Erythroblast (primary cell): ENCODE measurements around the gene SOST.

ENCODE experiments used
- DNase-seq, 2 experiments: peaks; one replicate each; lab custom pipeline; 2025; lab: John Stamatoyannopoulos, UW
- GATA1 ChIP-seq: IDR thresholded peaks from 2 replicates; pipeline ENCODE4 v1.6.1; 2011; ENCODE audit warnings: low read depth, mild to moderate bottlenecking, control low read depth, low read length, moderate library complexity
- POLR2A ChIP-seq: IDR thresholded peaks from 2 replicates; pipeline ENCODE4 v1.6.1; 2011; ENCODE audit warnings: mild to moderate bottlenecking, low read length

SOST gene

GRCh38 chr17:43768943-43769342 lies 10.4 kb upstream of the SOST start:
- DNase-seq = no peak
- TF ChIP-seq GATA1 (no peak), POLR2A (no peak)

GRCh38 chr17:43768382-43768781 lies 9.8 kb upstream of the SOST start:
- TF ChIP-seq GATA1 = no peak
- TF ChIP-seq POLR2A = no peak
- DNase-seq = no peak

GRCh38 chr17:43767713-43768059 lies 9.1 kb upstream of the SOST start:
- TF ChIP-seq POLR2A = no peak
- DNase-seq = no peak

- DNase-seq = no peak
- TF ChIP-seq POLR2A (no peak), GATA1 (no peak)
These were observed 8.6 kb upstream of the SOST start for GRCh38 chr17:43767053-43767712.

GRCh38 chr17:43766413-43767052 lies 7.9 kb upstream of the SOST start:
- DNase-seq = peak; percentile 50 to 76
- TF ChIP-seq GATA1 (no peak), POLR2A (no peak)

GRCh38 chr17:43760254-43760852 lies 1.8 kb upstream of the SOST start:
- peak; percentile 78 to 89 for DNase-seq
- TF ChIP-seq POLR2A = no peak
- no peak for TF ChIP-seq GATA1

- TF ChIP-seq GATA1 (no peak), POLR2A (no peak)
- no peak for DNase-seq
These were observed 1.2 kb upstream of the SOST start for GRCh38 chr17:43759836-43760235.

GRCh38 chr17:43758086-43758485 lies 505 bp downstream of the SOST start:
- DNase-seq = no peak
- TF ChIP-seq GATA1 = no peak
- no peak for TF ChIP-seq POLR2A

- no peak for TF ChIP-seq GATA1
- TF ChIP-seq POLR2A = no peak
- no peak for DNase-seq
These were observed 1.4 kb downstream of the SOST start for GRCh38 chr17:43757171-43757660.

- TF ChIP-seq POLR2A = no peak
- no peak for TF ChIP-seq GATA1
- DNase-seq = no peak
These were observed 2.4 kb downstream of the SOST start for GRCh38 chr17:43756201-43756600.

- peak; percentile 4 to 10 for DNase-seq
- TF ChIP-seq POLR2A = no peak
- TF ChIP-seq GATA1 = no peak
These were observed 3.2 kb downstream of the SOST start for GRCh38 chr17:43755389-43755875.

- no peak for DNase-seq
- no peak for TF ChIP-seq GATA1
- no peak for TF ChIP-seq POLR2A
These were observed 3.6 kb downstream of the SOST start for GRCh38 chr17:43754947-43755346.

GRCh38 chr17:43753493-43754129 lies 5.0 kb downstream of the SOST start:
- TF ChIP-seq GATA1 = no peak
- TF ChIP-seq POLR2A = no peak
- no peak for DNase-seq

- TF ChIP-seq GATA1 = no peak
- TF ChIP-seq POLR2A = no peak
- DNase-seq = no peak
These were observed 8.4 kb downstream of the SOST start for GRCh38 chr17:43750153-43750552.
